ENCODE measurements around the gene PDE1C. TPM values are rescaled to one million over a fixed set of nuclear protein-coding genes. Genes with fewer than 3 reads are reported as not detected.
A peak's percentile ranks its signal among the peaks of the same experiment; 100 is the strongest.

Gene PDE1C
- total and polyA plus RNA-seq, 7 experiments from 2014 or later = 0.21 TPM; not detected in 6

DNA sequence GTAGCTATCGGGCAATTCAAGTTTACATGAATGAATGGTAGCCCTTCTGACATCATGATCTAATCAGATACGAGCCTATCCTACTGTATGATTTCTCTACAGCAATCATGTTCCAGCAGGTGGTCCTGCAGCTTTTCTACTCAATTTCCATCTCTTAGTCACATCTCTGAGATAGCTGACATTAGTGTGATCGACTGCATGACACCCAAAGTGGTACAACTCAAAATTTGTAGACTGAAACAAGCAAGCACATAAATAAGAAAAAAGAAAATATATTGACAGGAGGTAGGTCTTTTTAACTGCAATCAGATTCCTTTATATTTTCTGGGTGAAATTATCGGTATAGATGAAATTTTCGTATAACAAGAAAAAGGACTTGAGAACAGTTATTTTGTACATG lies 251.2 kb downstream of the PDE1C start:
- H3K4me1 Mint-ChIP-seq = no peaks in the 10 kb centered on the region
- ATAC-seq (no peak), DNase-seq (no peak)
- Histone ChIP-seq H3K4me3 (ENCODE audit: low read length) (no peak overlapping the region), H3K36me3 (ENCODE audit: control insufficient read depth in 2 of 3, insufficient read depth in 3 of 3, low read length in 3 of 3) (no peaks in the 10 kb centered on the region), H3K4me1 (ENCODE audit: control insufficient read depth in 2 of 2, insufficient read depth in 2 of 2, low read length in 2 of 2) (no peaks in the 10 kb centered on the region), H3K9me3 (ENCODE audit: control insufficient read depth in 2 of 3, low read length in 3 of 3) (no peaks in the 10 kb centered on the region), H3K27me3 (ENCODE audit: control insufficient read depth in 2 of 2, insufficient read depth in 2 of 2, low read length in 2 of 2) (no peaks in the 10 kb centered on the region), H3K27ac (ENCODE audit: low read depth, low read length) (no peak overlapping the region)
- no peaks in the 10 kb centered on the region for H3K36me3 Mint-ChIP-seq
- POLR2A ChIA-PET = no interaction called here
- no peak overlapping the region for H3K4me3 Mint-ChIP-seq
- CTCF ChIA-PET = no interaction called here
- H3K27ac Mint-ChIP-seq = no peak overlapping the region
- peaks cover 0 to 8% (median 0%) of the 10 kb centered on the region in 11 donors for H3K9me3 Mint-ChIP-seq
- no peaks in the 10 kb centered on the region for H3K27me3 Mint-ChIP-seq
- intact Hi-C loops (cut with micrococcal nuclease) = no loop called here

DNA sequence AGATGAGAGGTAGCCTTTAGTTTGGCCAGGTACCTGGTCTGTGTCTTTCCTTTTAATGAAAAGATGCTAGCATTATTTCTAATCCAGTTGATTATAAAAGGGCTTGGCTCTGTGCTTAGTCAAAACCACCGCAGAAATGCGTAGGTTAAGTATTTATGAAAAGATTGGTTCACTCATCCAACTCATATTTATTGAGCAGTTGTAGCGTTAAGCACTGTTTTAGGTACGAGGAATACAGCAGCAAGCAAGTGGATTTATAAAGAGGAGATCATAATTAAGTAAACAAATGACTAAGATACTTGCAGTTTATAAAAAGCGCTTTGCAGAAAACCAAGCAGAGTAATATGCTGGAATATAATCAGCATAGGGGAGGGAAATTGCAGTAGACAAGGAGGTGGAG lies 253.4 kb downstream of the PDE1C start:
- Mint-ChIP-seq H3K4me3 (no peak overlapping the region), H3K27me3 (no peaks in the 10 kb centered on the region), H3K36me3 (no peaks in the 10 kb centered on the region), H3K9me3 (peaks cover 0 to 8% (median 0%) of the 10 kb centered on the region in 11 donors), H3K4me1 (no peaks in the 10 kb centered on the region), H3K27ac (no peak overlapping the region)
- Histone ChIP-seq H3K36me3 (ENCODE audit: control insufficient read depth in 2 of 3, insufficient read depth in 3 of 3, low read length in 3 of 3) (no peaks in the 10 kb centered on the region), H3K4me1 (ENCODE audit: control insufficient read depth in 2 of 2, insufficient read depth in 2 of 2, low read length in 2 of 2) (no peaks in the 10 kb centered on the region), H3K4me3 (ENCODE audit: low read length) (no peak overlapping the region), H3K27ac (ENCODE audit: low read depth, low read length) (no peak overlapping the region), H3K27me3 (ENCODE audit: control insufficient read depth in 2 of 2, insufficient read depth in 2 of 2, low read length in 2 of 2) (no peaks in the 10 kb centered on the region), H3K9me3 (ENCODE audit: control insufficient read depth in 2 of 3, low read length in 3 of 3) (no peaks in the 10 kb centered on the region)
- intact Hi-C loops (cut with micrococcal nuclease) = no loop called here
- POLR2A ChIA-PET = no interaction called here
- DNase-seq (no peak), ATAC-seq (no peak)
- CTCF ChIA-PET = no interaction called here

DNA sequence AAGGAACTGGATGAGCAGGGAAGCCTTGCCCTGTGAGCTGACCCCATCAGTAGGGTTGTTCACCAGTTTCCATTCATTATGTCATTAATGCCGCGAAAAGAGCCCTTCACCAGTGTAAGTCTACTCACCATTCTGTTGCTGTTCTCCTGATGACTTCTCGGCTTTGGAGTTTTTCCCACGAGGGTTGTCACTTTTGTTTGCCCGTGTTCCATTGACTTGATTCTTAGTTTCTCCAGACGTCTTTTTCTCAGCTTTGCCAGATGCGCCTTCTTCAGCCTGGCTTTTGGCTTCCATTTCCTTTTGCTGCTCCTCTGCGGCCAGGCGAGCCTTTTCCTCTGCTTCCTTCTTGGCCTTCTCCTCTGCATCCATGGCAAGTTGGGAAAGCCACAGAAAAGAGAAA lies 254.4 kb downstream of the PDE1C start:
- ChIA-PET POLR2A (no interaction called here), CTCF (no interaction called here)
- no peak overlapping the region for H3K4me3 Mint-ChIP-seq
- Histone ChIP-seq H3K4me3 (ENCODE audit: low read length) (no peak overlapping the region), H3K27me3 (ENCODE audit: control insufficient read depth in 2 of 2, insufficient read depth in 2 of 2, low read length in 2 of 2) (no peaks in the 10 kb centered on the region), H3K4me1 (ENCODE audit: control insufficient read depth in 2 of 2, insufficient read depth in 2 of 2, low read length in 2 of 2) (no peaks in the 10 kb centered on the region), H3K36me3 (ENCODE audit: control insufficient read depth in 2 of 3, insufficient read depth in 3 of 3, low read length in 3 of 3) (no peaks in the 10 kb centered on the region), H3K27ac (ENCODE audit: low read depth, low read length) (no peak overlapping the region), H3K9me3 (ENCODE audit: control insufficient read depth in 2 of 3, low read length in 3 of 3) (no peaks in the 10 kb centered on the region)
- no peaks in the 10 kb centered on the region for H3K4me1 Mint-ChIP-seq
- ATAC-seq (no peak), DNase-seq (no peak)
- H3K27ac Mint-ChIP-seq = no peak overlapping the region
- H3K9me3 Mint-ChIP-seq = peaks cover 0 to 8% (median 1%) of the 10 kb centered on the region in 11 donors
- no peaks in the 10 kb centered on the region for H3K27me3 Mint-ChIP-seq
- intact Hi-C loops (cut with micrococcal nuclease) = no loop called here
- H3K36me3 Mint-ChIP-seq = no peaks in the 10 kb centered on the region

DNA sequence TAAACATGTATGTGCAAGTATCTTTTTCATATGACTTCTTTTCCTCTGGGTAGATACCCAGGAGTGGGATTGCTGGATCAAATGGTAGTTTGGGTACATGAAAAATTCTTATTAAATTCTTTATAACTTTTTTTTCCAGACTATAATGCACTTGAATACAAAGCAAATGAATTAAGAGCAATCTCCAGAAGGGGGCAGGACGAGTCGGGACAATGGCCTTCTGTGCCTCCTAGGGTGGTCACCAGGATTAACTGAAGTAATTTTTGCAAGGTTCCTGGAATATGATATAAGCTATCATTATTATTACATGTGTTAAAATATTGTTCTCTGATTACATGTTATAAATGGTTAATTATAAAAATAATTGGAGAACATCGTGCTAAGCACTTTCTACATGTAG lies 256.0 kb downstream of the PDE1C start:
- ATAC-seq (no peak), DNase-seq (no peak)
- peaks cover 0 to 8% (median 2%) of the 10 kb centered on the region in 11 donors for H3K9me3 Mint-ChIP-seq
- H3K36me3 ChIP-seq (ENCODE audit: control insufficient read depth in 2 of 3, insufficient read depth in 3 of 3, low read length in 3 of 3) = no peaks in the 10 kb centered on the region
- ChIA-PET POLR2A (no interaction called here), CTCF (no interaction called here)
- H3K27ac Mint-ChIP-seq = no peak overlapping the region
- H3K36me3 Mint-ChIP-seq = no peaks in the 10 kb centered on the region
- H3K27ac ChIP-seq (ENCODE audit: low read depth, low read length) = no peak overlapping the region
- no peaks in the 10 kb centered on the region for H3K9me3 ChIP-seq (ENCODE audit: control insufficient read depth in 2 of 3, low read length in 3 of 3)
- H3K4me3 ChIP-seq (ENCODE audit: low read length) = no peak overlapping the region
- intact Hi-C loops (cut with micrococcal nuclease) = no loop called here
- no peaks in the 10 kb centered on the region for H3K27me3 ChIP-seq (ENCODE audit: control insufficient read depth in 2 of 2, insufficient read depth in 2 of 2, low read length in 2 of 2)
- H3K4me1 Mint-ChIP-seq = no peaks in the 10 kb centered on the region
- H3K4me3 Mint-ChIP-seq = no peak overlapping the region
- no peaks in the 10 kb centered on the region for H3K27me3 Mint-ChIP-seq
- no peaks in the 10 kb centered on the region for H3K4me1 ChIP-seq (ENCODE audit: control insufficient read depth in 2 of 2, insufficient read depth in 2 of 2, low read length in 2 of 2)

DNA sequence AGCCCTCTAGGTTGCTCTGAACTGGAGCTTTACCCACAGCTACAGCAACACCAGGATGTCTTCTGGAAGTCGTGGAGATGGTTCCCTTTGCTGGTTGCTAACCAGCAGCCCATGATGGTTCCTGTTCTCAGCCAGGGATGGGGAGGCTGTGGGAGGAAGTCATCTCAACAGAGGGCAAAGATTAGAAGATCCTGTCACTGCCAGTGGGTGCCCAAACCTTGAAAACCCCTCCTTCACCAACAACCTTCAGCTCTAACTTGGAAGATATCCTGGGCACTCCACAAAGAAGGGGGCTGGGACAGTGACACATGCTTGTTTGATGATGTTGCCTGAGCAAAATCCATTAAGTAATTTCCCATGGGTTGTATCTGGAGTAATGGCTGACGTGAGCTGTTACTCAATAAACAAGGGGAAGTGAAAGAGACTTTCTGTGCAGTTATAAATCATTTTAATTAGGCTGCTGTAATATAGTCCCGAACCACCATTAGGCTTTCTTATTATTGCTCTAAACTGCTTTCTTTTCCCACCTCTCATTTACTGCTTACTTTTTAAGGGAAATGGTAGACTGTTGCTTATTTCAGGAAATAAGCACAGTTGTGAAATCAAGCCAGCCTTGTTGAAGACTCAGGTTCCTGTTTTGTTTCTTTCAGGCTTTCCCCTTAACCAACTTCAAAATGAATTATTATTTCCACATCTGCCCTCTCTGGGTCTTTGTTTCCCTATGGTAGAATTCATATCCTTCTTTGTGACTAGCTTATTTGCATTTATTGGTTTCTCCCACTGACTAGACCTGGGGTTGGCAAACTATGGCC lies 258.4 kb downstream of the PDE1C start:
- DNase-seq = no peak
- Mint-ChIP-seq H3K27ac (no peak overlapping the region), H3K27me3 (no peaks in the 10 kb centered on the region), H3K4me1 (no peaks in the 10 kb centered on the region), H3K36me3 (no peaks in the 10 kb centered on the region), H3K4me3 (no peak overlapping the region), H3K9me3 (peaks cover 0 to 7% (median 2%) of the 10 kb centered on the region in 11 donors)
- Histone ChIP-seq H3K36me3 (ENCODE audit: control insufficient read depth in 2 of 3, insufficient read depth in 3 of 3, low read length in 3 of 3) (no peaks in the 10 kb centered on the region), H3K4me3 (ENCODE audit: low read length) (no peak overlapping the region), H3K9me3 (ENCODE audit: control insufficient read depth in 2 of 3, low read length in 3 of 3) (no peaks in the 10 kb centered on the region), H3K4me1 (ENCODE audit: control insufficient read depth in 2 of 2, insufficient read depth in 2 of 2, low read length in 2 of 2) (no peaks in the 10 kb centered on the region), H3K27me3 (ENCODE audit: control insufficient read depth in 2 of 2, insufficient read depth in 2 of 2, low read length in 2 of 2) (no peaks in the 10 kb centered on the region), H3K27ac (ENCODE audit: low read depth, low read length) (no peak overlapping the region)
- intact Hi-C loops (cut with micrococcal nuclease) = no loop called here
- ChIA-PET POLR2A (no interaction called here), CTCF (no interaction called here)
- ATAC-seq = peak; percentile 83

DNA sequence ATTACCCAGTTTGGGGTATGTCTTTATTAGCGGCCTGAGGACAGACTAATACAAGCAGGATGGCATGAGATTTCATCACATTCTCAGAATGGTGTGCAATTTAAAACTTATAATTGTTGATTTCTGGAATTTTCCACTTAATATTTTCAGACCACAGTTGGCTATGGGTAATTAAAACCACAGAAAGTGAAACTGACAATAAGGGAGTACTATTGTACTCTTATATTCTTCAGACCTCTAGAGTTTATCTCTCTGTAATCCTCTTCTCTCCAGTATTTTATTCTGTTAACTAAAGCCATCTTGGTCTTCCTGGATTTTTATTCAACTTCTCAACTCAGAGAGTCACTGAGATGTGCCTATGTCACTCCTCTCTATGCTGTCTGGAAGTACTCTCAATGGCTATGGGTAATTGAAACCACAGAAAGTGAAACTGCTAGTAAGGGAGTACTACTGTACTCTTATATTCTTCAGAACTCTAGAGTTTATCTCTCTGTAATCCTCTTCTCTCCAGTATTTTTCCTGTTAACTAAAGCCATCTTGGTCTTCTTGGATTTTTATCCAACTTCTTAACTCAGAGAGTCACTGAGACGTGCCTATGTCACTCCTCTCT lies 264.9 kb downstream of the PDE1C start:
- Mint-ChIP-seq H3K9me3 (peaks cover 2 to 9% (median 6%) of the 10 kb centered on the region in 11 donors), H3K4me1 (no peaks in the 10 kb centered on the region), H3K27me3 (no peaks in the 10 kb centered on the region), H3K36me3 (no peaks in the 10 kb centered on the region), H3K4me3 (no peak overlapping the region), H3K27ac (no peak overlapping the region)
- Histone ChIP-seq H3K9me3 (ENCODE audit: control insufficient read depth in 2 of 3, low read length in 3 of 3) (no peaks in the 10 kb centered on the region), H3K27me3 (ENCODE audit: control insufficient read depth in 2 of 2, insufficient read depth in 2 of 2, low read length in 2 of 2) (no peaks in the 10 kb centered on the region), H3K36me3 (ENCODE audit: control insufficient read depth in 2 of 3, insufficient read depth in 3 of 3, low read length in 3 of 3) (no peaks in the 10 kb centered on the region), H3K4me3 (ENCODE audit: low read length) (no peak overlapping the region), H3K27ac (ENCODE audit: low read depth, low read length) (no peak overlapping the region), H3K4me1 (ENCODE audit: control insufficient read depth in 2 of 2, insufficient read depth in 2 of 2, low read length in 2 of 2) (no peaks in the 10 kb centered on the region)
- intact Hi-C loops (cut with micrococcal nuclease) = no loop called here
- DNase-seq (no peak), ATAC-seq (no peak)
- CTCF ChIA-PET = no interaction called here
- POLR2A ChIA-PET = no interaction called here

DNA sequence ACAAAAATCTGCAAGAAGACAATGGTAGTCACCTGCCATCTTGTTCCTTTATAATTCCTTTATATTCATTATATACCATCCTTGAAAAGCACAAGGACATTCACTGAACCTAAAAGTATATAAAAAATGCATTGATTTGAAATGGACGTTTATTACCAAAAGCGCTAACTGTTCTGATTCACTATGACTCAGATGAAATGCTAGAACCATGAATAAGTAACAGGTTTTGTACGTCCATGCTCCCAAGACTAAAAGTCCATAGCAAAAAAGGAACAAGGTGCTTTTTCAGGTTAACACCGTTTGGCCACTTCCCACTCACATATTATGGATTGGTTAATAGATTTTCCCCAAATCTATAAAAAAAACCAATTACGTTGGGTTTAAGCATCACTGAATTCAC lies 273.8 kb downstream of the PDE1C start:
- Histone ChIP-seq H3K4me3 (ENCODE audit: low read length) (no peak overlapping the region), H3K27ac (ENCODE audit: low read depth, low read length) (no peak overlapping the region), H3K4me1 (ENCODE audit: control insufficient read depth in 2 of 2, insufficient read depth in 2 of 2, low read length in 2 of 2) (no peaks in the 10 kb centered on the region), H3K27me3 (ENCODE audit: control insufficient read depth in 2 of 2, insufficient read depth in 2 of 2, low read length in 2 of 2) (no peaks in the 10 kb centered on the region), H3K36me3 (ENCODE audit: control insufficient read depth in 2 of 3, insufficient read depth in 3 of 3, low read length in 3 of 3) (no peaks in the 10 kb centered on the region), H3K9me3 (ENCODE audit: control insufficient read depth in 2 of 3, low read length in 3 of 3) (no peaks in the 10 kb centered on the region)
- ChIA-PET CTCF (no interaction called here), POLR2A (no interaction called here)
- no peaks in the 10 kb centered on the region for H3K4me1 Mint-ChIP-seq
- no peak overlapping the region for H3K4me3 Mint-ChIP-seq
- H3K9me3 Mint-ChIP-seq = peaks cover 0 to 11% (median 3%) of the 10 kb centered on the region in 11 donors
- intact Hi-C loops (cut with micrococcal nuclease) = no loop called here
- no peak overlapping the region for H3K27ac Mint-ChIP-seq
- H3K27me3 Mint-ChIP-seq = peaks cover 0 to 7% (median 0%) of the 10 kb centered on the region in 5 donors
- no peak for DNase-seq
- no peak for ATAC-seq
- H3K36me3 Mint-ChIP-seq = no peaks in the 10 kb centered on the region

All from naive thymus-derived CD4-positive, alpha-beta T cell (primary cell).